HepG2 (cell line): Measurements from ENCODE around the gene KDM5C.

ENCODE experiments used
- ADNP ChIP-seq: sonication (generic); formaldehyde crosslinking; IDR thresholded peaks from 2 replicates; pipeline ENCODE4 v1.4.0; 2020; ENCODE audit warnings: missing genetic modification reagents
- CAMTA2 ChIP-seq: sonication (generic); formaldehyde crosslinking; IDR thresholded peaks from 2 replicates; pipeline ENCODE4 v1.4.0; 2020; ENCODE audit warnings: mild to moderate bottlenecking, missing genetic modification reagents, borderline replicate concordance
- CBFB ChIP-seq: sonication (generic); formaldehyde crosslinking; IDR thresholded peaks from 2 replicates; pipeline ENCODE4 v1.4.0; 2020; ENCODE audit warnings: missing genetic modification reagents
- CREM ChIP-seq, 2 experiments: sonication (generic) in 1 of 2; formaldehyde crosslinking in 1 of 2; IDR thresholded peaks; 2 replicates each; pipeline versions ENCODE4 v1.4.0 to v1.6.1; 2016 to 2020; ENCODE audit warnings: antibody characterized with exemption in 1 of 2, mild to moderate bottlenecking in 1 of 2, missing genetic modification reagents in 1 of 2
- FLYWCH1 ChIP-seq: sonication (generic); formaldehyde crosslinking; IDR thresholded peaks from 2 replicates; pipeline ENCODE4 v1.8.1; 2023; ENCODE audit warnings: mild to moderate bottlenecking, missing genetic modification reagents
- FOXP1 ChIP-seq, 2 experiments: fragments of 450-650 bp in 1 of 2; IDR thresholded peaks; 2 replicates each; pipeline ENCODE4 v1.6.1; 2017 to 2018; ENCODE audit warnings: antibody characterized with exemption in 1 of 2
- MTA1 ChIP-seq: sonication (generic); formaldehyde crosslinking; IDR thresholded peaks from 2 replicates; pipeline ENCODE4 v1.4.0; 2020; ENCODE audit warnings: missing genetic modification reagents, mild to moderate bottlenecking, borderline replicate concordance
- NR3C1 ChIP-seq: sonication (generic); formaldehyde crosslinking; IDR thresholded peaks from 2 replicates; pipeline ENCODE4 v1.4.0; 2020; ENCODE audit warnings: missing genetic modification reagents
- SETDB1 ChIP-seq: sonication (generic); formaldehyde crosslinking; IDR thresholded peaks from 2 replicates; pipeline ENCODE4 v1.5.1; 2020; ENCODE audit warnings: missing genetic modification reagents, mild to moderate bottlenecking, borderline replicate concordance
- ZNF10 ChIP-seq: sonication (generic); formaldehyde crosslinking; IDR thresholded peaks from 2 replicates; pipeline ENCODE4 v1.4.0; 2020; ENCODE audit warnings: mild to moderate bottlenecking, low read depth, missing genetic modification reagents, borderline replicate concordance
- TF ChIP-seq, protein P1 (sequence below): sonication (generic); formaldehyde crosslinking; IDR thresholded peaks from 2 replicates; pipeline ENCODE4 v1.4.0; 2020; ENCODE audit warnings: missing genetic modification reagents, mild to moderate bottlenecking, borderline replicate concordance
- TF ChIP-seq, protein P2 (sequence below): sonication (generic); formaldehyde crosslinking; IDR thresholded peaks from 2 replicates; pipeline ENCODE4 v1.5.0; 2020; ENCODE audit warnings: mild to moderate bottlenecking, missing genetic modification reagents, moderate library complexity

DNA sequence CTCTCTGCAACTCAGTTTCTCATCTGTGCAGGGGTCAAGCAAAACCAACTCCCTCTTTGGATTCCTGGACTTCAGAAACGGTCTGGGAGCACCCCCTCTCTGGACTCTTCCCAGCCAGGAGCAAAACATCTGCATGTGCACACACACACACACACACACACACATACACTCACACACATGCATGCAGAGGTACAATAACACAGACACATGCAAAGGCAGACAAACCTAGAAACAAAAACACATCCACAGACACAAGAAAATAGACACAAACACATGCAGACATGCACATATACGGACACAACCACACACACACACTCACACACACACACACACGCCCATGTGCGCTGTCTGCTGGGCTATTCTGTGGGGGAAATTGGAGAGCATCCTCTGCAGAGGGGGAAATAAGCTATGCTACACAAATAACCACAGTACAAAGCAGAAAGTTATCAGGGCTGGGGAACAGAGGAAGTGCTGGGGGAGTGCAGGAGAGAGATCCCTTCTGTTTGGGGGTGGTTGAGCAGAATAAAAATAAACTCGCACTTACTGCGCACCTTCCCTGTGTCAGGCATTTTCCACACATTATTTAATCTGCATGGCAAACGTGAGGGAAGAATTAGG, 36.5 kb upstream of the KDM5C start:
- TF ChIP-seq, protein P1, sequence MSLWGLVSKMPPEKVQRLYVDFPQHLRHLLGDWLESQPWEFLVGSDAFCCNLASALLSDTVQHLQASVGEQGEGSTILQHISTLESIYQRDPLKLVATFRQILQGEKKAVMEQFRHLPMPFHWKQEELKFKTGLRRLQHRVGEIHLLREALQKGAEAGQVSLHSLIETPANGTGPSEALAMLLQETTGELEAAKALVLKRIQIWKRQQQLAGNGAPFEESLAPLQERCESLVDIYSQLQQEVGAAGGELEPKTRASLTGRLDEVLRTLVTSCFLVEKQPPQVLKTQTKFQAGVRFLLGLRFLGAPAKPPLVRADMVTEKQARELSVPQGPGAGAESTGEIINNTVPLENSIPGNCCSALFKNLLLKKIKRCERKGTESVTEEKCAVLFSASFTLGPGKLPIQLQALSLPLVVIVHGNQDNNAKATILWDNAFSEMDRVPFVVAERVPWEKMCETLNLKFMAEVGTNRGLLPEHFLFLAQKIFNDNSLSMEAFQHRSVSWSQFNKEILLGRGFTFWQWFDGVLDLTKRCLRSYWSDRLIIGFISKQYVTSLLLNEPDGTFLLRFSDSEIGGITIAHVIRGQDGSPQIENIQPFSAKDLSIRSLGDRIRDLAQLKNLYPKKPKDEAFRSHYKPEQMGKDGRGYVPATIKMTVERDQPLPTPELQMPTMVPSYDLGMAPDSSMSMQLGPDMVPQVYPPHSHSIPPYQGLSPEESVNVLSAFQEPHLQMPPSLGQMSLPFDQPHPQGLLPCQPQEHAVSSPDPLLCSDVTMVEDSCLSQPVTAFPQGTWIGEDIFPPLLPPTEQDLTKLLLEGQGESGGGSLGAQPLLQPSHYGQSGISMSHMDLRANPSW (CRISPR knock-in tag) = no peak
- TF ChIP-seq CBFB (no peak), CREM (IDR thresholded peaks at IDR 0.05) (no peak), CREM (CRISPR knock-in tag; IDR thresholded peaks at IDR 0.05) (no peak), ADNP (no peak), NR3C1 (CRISPR knock-in tag) (no peak), CAMTA2 (no peak), ZNF10 (no peak), MTA1 (CRISPR knock-in tag) (no peak), FLYWCH1 (no peak), FOXP1 (IDR thresholded peaks at IDR 0.05) (no peak), FOXP1 (CRISPR knock-in tag; IDR thresholded peaks at IDR 0.05) (no peak), SETDB1 (CRISPR knock-in tag) (no peak)
- TF ChIP-seq, protein P2, sequence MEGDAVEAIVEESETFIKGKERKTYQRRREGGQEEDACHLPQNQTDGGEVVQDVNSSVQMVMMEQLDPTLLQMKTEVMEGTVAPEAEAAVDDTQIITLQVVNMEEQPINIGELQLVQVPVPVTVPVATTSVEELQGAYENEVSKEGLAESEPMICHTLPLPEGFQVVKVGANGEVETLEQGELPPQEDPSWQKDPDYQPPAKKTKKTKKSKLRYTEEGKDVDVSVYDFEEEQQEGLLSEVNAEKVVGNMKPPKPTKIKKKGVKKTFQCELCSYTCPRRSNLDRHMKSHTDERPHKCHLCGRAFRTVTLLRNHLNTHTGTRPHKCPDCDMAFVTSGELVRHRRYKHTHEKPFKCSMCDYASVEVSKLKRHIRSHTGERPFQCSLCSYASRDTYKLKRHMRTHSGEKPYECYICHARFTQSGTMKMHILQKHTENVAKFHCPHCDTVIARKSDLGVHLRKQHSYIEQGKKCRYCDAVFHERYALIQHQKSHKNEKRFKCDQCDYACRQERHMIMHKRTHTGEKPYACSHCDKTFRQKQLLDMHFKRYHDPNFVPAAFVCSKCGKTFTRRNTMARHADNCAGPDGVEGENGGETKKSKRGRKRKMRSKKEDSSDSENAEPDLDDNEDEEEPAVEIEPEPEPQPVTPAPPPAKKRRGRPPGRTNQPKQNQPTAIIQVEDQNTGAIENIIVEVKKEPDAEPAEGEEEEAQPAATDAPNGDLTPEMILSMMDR (CRISPR knock-in tag) = no peak
